ENCODE results near the gene LTB4R. TPM values are rescaled to one million over a fixed set of nuclear protein-coding genes. Genes with fewer than 3 reads are reported as not detected.

Gene LTB4R
- polyA plus RNA-seq, 3 donors from 2014 or later, result 12.4 to 13.7 (median 12.7) TPM

- Mint-ChIP-seq H3K27ac (no peak overlapping the region), H3K4me3 (no peak overlapping the region), H3K9me3 (peaks cover 0 to 5% (median 0%) of the 10 kb centered on the region in 6 donors), H3K4me1 (peaks cover 2% of the 10 kb centered on the region in 2 donors), H3K36me3 (peaks cover 0 to 4% (median 3%) of the 10 kb centered on the region in 3 donors), H3K27me3 (ENCODE audit: low read depth in 3 of 3) (peaks cover 4 to 12% (median 6%) of the 10 kb centered on the region in 3 donors)
- no peak for DNase-seq
Measured at GRCh38 chr14:24360281-24360680, 49.0 kb downstream of the LTB4R start.

- Mint-ChIP-seq H3K27ac (no peak overlapping the region), H3K36me3 (peaks cover 0 to 4% (median 3%) of the 10 kb centered on the region in 3 donors), H3K4me1 (peaks cover 10 to 12% of the 10 kb centered on the region in 2 donors), H3K4me3 (no peak overlapping the region), H3K27me3 (ENCODE audit: low read depth in 3 of 3) (peaks cover 11 to 19% (median 15%) of the 10 kb centered on the region in 3 donors), H3K9me3 (peaks cover 0 to 5% (median 0%) of the 10 kb centered on the region in 6 donors)
- DNase-seq, result no peak
Measured at GRCh38 chr14:24361326-24361725, 50.0 kb downstream of the LTB4R start.

GRCh38 chr14:24362241-24362960 is 51.1 kb downstream of the LTB4R start:
- H3K27me3 Mint-ChIP-seq (ENCODE audit: low read depth in 3 of 3), result peaks cover 15 to 26% (median 16%) of the 10 kb centered on the region in 3 donors
- H3K36me3 Mint-ChIP-seq, result peaks cover 0 to 4% (median 3%) of the 10 kb centered on the region in 3 donors
- no peak overlapping the region for H3K27ac Mint-ChIP-seq
- H3K9me3 Mint-ChIP-seq, result peaks cover 0 to 5% (median 0%) of the 10 kb centered on the region in 6 donors
- DNase-seq, result no peak
- H3K4me3 Mint-ChIP-seq, result no peak overlapping the region
- peaks cover 17 to 23% of the 10 kb centered on the region in 2 donors for H3K4me1 Mint-ChIP-seq

- H3K9me3 Mint-ChIP-seq, result peaks cover 0 to 5% (median 0%) of the 10 kb centered on the region in 6 donors
- H3K36me3 Mint-ChIP-seq, result peaks cover 0 to 4% (median 3%) of the 10 kb centered on the region in 3 donors
- H3K27me3 Mint-ChIP-seq (ENCODE audit: low read depth in 3 of 3), result peaks cover 19 to 29% (median 21%) of the 10 kb centered on the region in 3 donors
- no peak overlapping the region for H3K4me3 Mint-ChIP-seq
- peaks cover 23 to 27% of the 10 kb centered on the region in 2 donors for H3K4me1 Mint-ChIP-seq
- no peak for DNase-seq
- no peak overlapping the region for H3K27ac Mint-ChIP-seq
Measured at GRCh38 chr14:24363401-24363800, 52.1 kb downstream of the LTB4R start.

- H3K9me3 Mint-ChIP-seq, result peaks cover 0 to 4% (median 0%) of the 10 kb centered on the region in 6 donors
- H3K27me3 Mint-ChIP-seq (ENCODE audit: low read depth in 3 of 3), result peaks cover 19 to 27% (median 22%) of the 10 kb centered on the region in 3 donors
- H3K4me3 Mint-ChIP-seq, result no peak overlapping the region
- DNase-seq, result no peak
- no peak overlapping the region for H3K27ac Mint-ChIP-seq
- peaks cover 0 to 4% (median under 1%) of the 10 kb centered on the region in 3 donors for H3K36me3 Mint-ChIP-seq
- H3K4me1 Mint-ChIP-seq, result peaks cover 29 to 34% of the 10 kb centered on the region in 2 donors
Measured at GRCh38 chr14:24364841-24365240, 53.5 kb downstream of the LTB4R start.

GRCh38 chr14:24365600-24366412 is 54.5 kb downstream of the LTB4R start:
- peaks cover 29 to 34% of the 10 kb centered on the region in 2 donors for H3K4me1 Mint-ChIP-seq
- peak; percentile 69 to 78 (median 69) for DNase-seq
- peaks cover 19 to 25% (median 23%) of the 10 kb centered on the region in 3 donors for H3K27me3 Mint-ChIP-seq (ENCODE audit: low read depth in 3 of 3)
- no peaks in the 10 kb centered on the region for H3K9me3 Mint-ChIP-seq
- peak overlapping the region; percentile 75 to 84 (median 77) for H3K4me3 Mint-ChIP-seq
- peak overlapping the region in 3 of 6 donors; percentile 35 to 76 (median 62) for H3K27ac Mint-ChIP-seq
- H3K36me3 Mint-ChIP-seq, result no peaks in the 10 kb centered on the region

GRCh38 chr14:24366413-24366720 is 55.1 kb downstream of the LTB4R start:
- H3K4me3 Mint-ChIP-seq, result peak overlapping the region in 2 of 5 donors; percentile 42 to 84

GRCh38 chr14:24366721-24367513 is 55.6 kb downstream of the LTB4R start:
- Mint-ChIP-seq H3K27me3 (ENCODE audit: low read depth in 3 of 3) (peaks cover 21 to 25% (median 22%) of the 10 kb centered on the region in 3 donors), H3K4me1 (peaks cover 29 to 34% of the 10 kb centered on the region in 2 donors), H3K36me3 (no peaks in the 10 kb centered on the region), H3K9me3 (no peaks in the 10 kb centered on the region), H3K27ac (no peak overlapping the region), H3K4me3 (peak overlapping the region; percentile 68 to 78 (median 75))
- DNase-seq, result peak; percentile 20 to 35 (median 29)

More at GRCh38 chr14:24366413-24366720, 55.1 kb downstream of the LTB4R start:
- no peak for DNase-seq
- Mint-ChIP-seq H3K4me1 (peaks cover 29 to 34% of the 10 kb centered on the region in 2 donors), H3K9me3 (no peaks in the 10 kb centered on the region), H3K36me3 (no peaks in the 10 kb centered on the region), H3K27ac (no peak overlapping the region), H3K27me3 (ENCODE audit: low read depth in 3 of 3) (peaks cover 22 to 25% (median 25%) of the 10 kb centered on the region in 3 donors)

Other genes starting within 250 kb of the LTB4R start
- gene CPNE6, start 239.9 kb upstream of the LTB4R start, polyA plus RNA-seq, result not detected
- 10 to 100 TPM in 2 of 3 donors, 1 to 10 TPM in 1; 8.2 to 13.3 (median 12.0) TPM for gene PCK2, start 217.2 kb upstream of the LTB4R start, polyA plus RNA-seq
- gene DCAF11, start 196.7 kb upstream of the LTB4R start, polyA plus RNA-seq, result 100 to 1,000 TPM in 1 of 3 donors, 10 to 100 TPM in 2; 91.1 to 129 (median 98.2) TPM
- gene NRL, start 196.6 kb upstream of the LTB4R start, polyA plus RNA-seq, result 1 to 10 TPM; 2.8 to 4.1 (median 3.0) TPM
- under 1 TPM; 0.28 to 0.90 (median 0.85) TPM for gene FITM1, start 180.8 kb upstream of the LTB4R start, polyA plus RNA-seq
- 1,000 to 10,000 TPM; 1,115 to 1,243 (median 1,240) TPM for gene PSME1, start 175.3 kb upstream of the LTB4R start, polyA plus RNA-seq
- gene EMC9, start 169.9 kb upstream of the LTB4R start, polyA plus RNA-seq, result 10 to 100 TPM; 14.2 to 19.0 (median 17.6) TPM
- gene PSME2, start 164.9 kb upstream of the LTB4R start, polyA plus RNA-seq, result 1,000 to 10,000 TPM in 1 of 3 donors, 100 to 1,000 TPM in 2; 650 to 1,160 (median 776) TPM
- gene RNF31, start 164.0 kb upstream of the LTB4R start, polyA plus RNA-seq, result 10 to 100 TPM; 41.5 to 62.9 (median 59.5) TPM
- gene IRF9, start 150.2 kb upstream of the LTB4R start, polyA plus RNA-seq, result 100 to 1,000 TPM in 2 of 3 donors, 10 to 100 TPM in 1; 48.8 to 123 (median 102) TPM
- gene REC8, start 139.4 kb upstream of the LTB4R start, polyA plus RNA-seq, result 10 to 100 TPM in 1 of 3 donors, 1 to 10 TPM in 2; 1.7 to 15.2 (median 3.8) TPM
- gene IPO4, start 122.7 kb upstream of the LTB4R start, polyA plus RNA-seq, result 10 to 100 TPM; 10.1 to 21.0 (median 11.3) TPM
- 10 to 100 TPM; 31.0 to 60.5 (median 42.4) TPM for gene TM9SF1, start 116.1 kb upstream of the LTB4R start, polyA plus RNA-seq
- gene TSSK4, start 105.8 kb upstream of the LTB4R start, polyA plus RNA-seq, result 1 to 10 TPM in 2 of 3 donors, under 1 TPM in 1; 0.38 to 3.0 (median 3.0) TPM
- gene CHMP4A, start 98.0 kb upstream of the LTB4R start, polyA plus RNA-seq, result 100 to 1,000 TPM; 162 to 203 (median 168) TPM
- gene MDP1, start 95.4 kb upstream of the LTB4R start, polyA plus RNA-seq, result 10 to 100 TPM; 29.2 to 45.5 (median 29.5) TPM
- 100 to 1,000 TPM; 347 to 503 (median 373) TPM for gene NEDD8, start 79.1 kb upstream of the LTB4R start, polyA plus RNA-seq
- 100 to 1,000 TPM in 1 of 3 donors, 10 to 100 TPM in 2; 89.3 to 134 (median 96.0) TPM for gene GMPR2, start 78.6 kb upstream of the LTB4R start, polyA plus RNA-seq
- gene TINF2, start 68.9 kb upstream of the LTB4R start, polyA plus RNA-seq, result 100 to 1,000 TPM; 248 to 289 (median 249) TPM
- gene TGM1, start 48.3 kb upstream of the LTB4R start, polyA plus RNA-seq, result under 1 TPM in 1 of 3 donors, not detected in 2; 0.41 TPM
- 10 to 100 TPM; 23.3 to 52.0 (median 38.6) TPM for gene RABGGTA, start 39.9 kb upstream of the LTB4R start, polyA plus RNA-seq
- gene DHRS1, start 11.7 kb upstream of the LTB4R start, polyA plus RNA-seq, result 10 to 100 TPM; 31.4 to 35.9 (median 31.7) TPM
- 1 to 10 TPM in 2 of 3 donors, not detected in 1; 1.4 to 2.4 TPM for gene NOP9, start 11.7 kb upstream of the LTB4R start, polyA plus RNA-seq
- 10 to 100 TPM; 31.6 to 81.9 (median 52.1) TPM for gene CIDEB, start 3.5 kb upstream of the LTB4R start, polyA plus RNA-seq
- 1 to 10 TPM; 2.1 to 4.9 (median 3.9) TPM for gene LTB4R2, start 1.4 kb upstream of the LTB4R start, polyA plus RNA-seq
- gene ADCY4, start 23.6 kb downstream of the LTB4R start, polyA plus RNA-seq, result under 1 TPM in 2 of 3 donors, not detected in 1; 0.31 to 0.52 TPM
- gene RIPK3, start 28.5 kb downstream of the LTB4R start, polyA plus RNA-seq, result 10 to 100 TPM; 13.5 to 21.4 (median 16.0) TPM
- not detected for gene NFATC4, start 56.7 kb downstream of the LTB4R start, polyA plus RNA-seq
- under 1 TPM in 2 of 3 donors, not detected in 1; 0.18 TPM for gene NYNRIN, start 87.5 kb downstream of the LTB4R start, polyA plus RNA-seq
- not detected for gene CBLN3, start 118.2 kb downstream of the LTB4R start, polyA plus RNA-seq
- gene KHNYN, start 118.5 kb downstream of the LTB4R start, polyA plus RNA-seq, result 10 to 100 TPM; 12.5 to 28.0 (median 25.6) TPM
- gene SDR39U1, start 131.3 kb downstream of the LTB4R start, polyA plus RNA-seq, result 10 to 100 TPM; 62.2 to 91.2 (median 82.6) TPM
- gene CMA1, start 196.8 kb downstream of the LTB4R start, polyA plus RNA-seq, result not detected